ENCODE results near the gene SGCA. TPM values are rescaled to one million over a fixed set of nuclear protein-coding genes. Genes with fewer than 3 reads are reported as not detected.

Gene SGCA
- total and polyA plus RNA-seq, 2 of the 13 experiments (the other 11 are each of a cell fraction or from before 2014, with no cell fraction given): not detected

DNA sequence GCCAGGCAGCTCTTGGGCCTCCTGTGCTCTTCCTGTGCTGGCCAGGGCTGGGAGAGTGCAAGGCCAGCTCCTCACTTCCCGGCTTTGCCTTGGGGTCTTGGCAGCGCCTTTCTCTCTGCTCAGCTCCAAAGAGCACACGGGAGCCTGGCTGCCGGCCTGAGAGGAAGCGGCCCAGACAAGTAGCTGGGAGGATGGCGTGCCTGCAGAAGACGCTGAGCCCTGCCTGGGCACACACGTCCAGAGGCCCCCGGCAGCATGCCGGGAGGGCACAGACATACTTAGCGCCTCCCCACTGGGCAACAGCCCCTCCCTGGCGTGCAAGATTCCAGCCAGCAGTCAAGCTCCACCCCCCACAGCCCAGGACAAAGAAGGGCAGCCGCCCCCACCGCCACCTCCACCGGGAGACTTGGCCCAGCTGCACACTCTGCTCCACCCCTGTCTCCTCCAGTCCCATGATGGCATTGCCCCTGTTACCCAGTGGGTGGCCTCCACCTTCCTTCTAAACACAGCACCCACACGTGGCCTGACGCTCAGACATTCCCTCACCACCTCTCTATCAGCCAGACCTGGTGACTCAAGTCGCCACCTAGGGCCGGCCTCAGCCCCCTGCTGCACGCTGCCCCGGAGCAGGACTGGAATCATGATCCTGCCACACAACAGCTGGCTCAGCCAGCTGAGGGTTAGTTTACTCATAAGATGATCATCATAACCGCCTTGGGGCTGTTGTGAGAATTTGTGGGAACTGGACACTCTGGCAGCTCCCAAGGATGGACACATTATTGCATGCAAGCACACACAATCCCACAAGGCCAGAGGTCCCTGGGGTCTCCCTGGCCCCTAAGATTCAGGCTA is 12.4 kb downstream of the SGCA start (continued):
- TF ChIP-seq ZNF296 (CRISPR knock-in tag; conservative IDR thresholded peaks at IDR 0.05): no peak
- TF ChIP-seq ZNF354B (CRISPR knock-in tag; IDR thresholded peaks at IDR 0.05): 0 out of 2 replicates have a peak, but pooled peaks have one; percentile 30
- TF ChIP-seq TAF1 (CRISPR knock-in tag; IDR thresholded peaks at IDR 0.05): peak; percentile 42; the same call in 1 of the 2 replicates
- peak; percentile 58; the same call in 1 of the 2 replicates for TF ChIP-seq PITX1 (CRISPR knock-in tag; IDR thresholded peaks at IDR 0.05)
- no peak for TF ChIP-seq LCORL (IDR thresholded peaks at IDR 0.05)
- peak; percentile 43; the same call in 1 of the 2 replicates for TF ChIP-seq LCORL (CRISPR knock-in tag; IDR thresholded peaks at IDR 0.05)
- TF ChIP-seq SCMH1 (CRISPR knock-in tag; IDR thresholded peaks at IDR 0.05; ENCODE audit: borderline replicate concordance): no peak
- peak in 1 of 2 experiments; percentile 44; a peak in 3 of 4 replicates for TF ChIP-seq POLR2A (IDR thresholded peaks at IDR 0.05; ENCODE audit: insufficient read depth in 1 of 2, low read depth in 2 of 2, low read length in 2 of 2)
- TF ChIP-seq SSRP1 (CRISPR knock-in tag; IDR thresholded peaks at IDR 0.05): no peak
- no peak for TF ChIP-seq SIX1 (CRISPR knock-in tag; IDR thresholded peaks at IDR 0.05; ENCODE audit: borderline replicate concordance)
- no peak for TF ChIP-seq GABPA (IDR thresholded peaks at IDR 0.05; ENCODE audit: low read depth, low read length)
- no peak for TF ChIP-seq GABPA (CRISPR knock-in tag; IDR thresholded peaks at IDR 0.05; ENCODE audit: low read depth)
- peak; percentile 31; the same call in 1 of the 2 replicates for TF ChIP-seq YEATS2 (CRISPR knock-in tag; IDR thresholded peaks at IDR 0.05; ENCODE audit: borderline replicate concordance)
- TF ChIP-seq, protein P1, sequence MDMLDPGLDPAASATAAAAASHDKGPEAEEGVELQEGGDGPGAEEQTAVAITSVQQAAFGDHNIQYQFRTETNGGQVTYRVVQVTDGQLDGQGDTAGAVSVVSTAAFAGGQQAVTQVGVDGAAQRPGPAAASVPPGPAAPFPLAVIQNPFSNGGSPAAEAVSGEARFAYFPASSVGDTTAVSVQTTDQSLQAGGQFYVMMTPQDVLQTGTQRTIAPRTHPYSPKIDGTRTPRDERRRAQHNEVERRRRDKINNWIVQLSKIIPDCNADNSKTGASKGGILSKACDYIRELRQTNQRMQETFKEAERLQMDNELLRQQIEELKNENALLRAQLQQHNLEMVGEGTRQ (IDR thresholded peaks at IDR 0.05; ENCODE audit: low read depth, low read length): peak; percentile 52; the same call in 1 of the 2 replicates
- TF ChIP-seq, protein P1 (CRISPR knock-in tag; IDR thresholded peaks at IDR 0.05; ENCODE audit: borderline replicate concordance): 0 out of 2 replicates have a peak, but pooled peaks have one; percentile 53
- TF ChIP-seq SMC3 (IDR thresholded peaks at IDR 0.05; ENCODE audit: low read length): no peak
- TF ChIP-seq KAT8 (CRISPR knock-in tag; IDR thresholded peaks at IDR 0.05): peak; percentile 63; the same call in 1 of the 2 replicates
- no peak for TF ChIP-seq GLMP (CRISPR knock-in tag; IDR thresholded peaks at IDR 0.05; ENCODE audit: borderline replicate concordance)
- TF ChIP-seq MATR3 (CRISPR knock-in tag; IDR thresholded peaks at IDR 0.05): no peak
- peak; percentile 56 for TF ChIP-seq PHF21A (CRISPR knock-in tag; IDR thresholded peaks at IDR 0.05)
- no peak for TF ChIP-seq ZNF703 (CRISPR knock-in tag; IDR thresholded peaks at IDR 0.05; ENCODE audit: borderline replicate concordance)
- TF ChIP-seq IKZF4 (CRISPR knock-in tag; IDR thresholded peaks at IDR 0.05; ENCODE audit: borderline replicate concordance, low read depth, not compliant biosample characterization): no peak
- no peak for TF ChIP-seq ETS1 (CRISPR knock-in tag; IDR thresholded peaks at IDR 0.05)
- no peak for TF ChIP-seq PLRG1 (conservative IDR thresholded peaks at IDR 0.05)
- TF ChIP-seq POLR2AphosphoS2 (IDR thresholded peaks at IDR 0.05; ENCODE audit: low read depth, low read length): no peak
- no peak for TF ChIP-seq MED1 (CRISPR knock-in tag; IDR thresholded peaks at IDR 0.05)
